Mesothelial cell of epicardium (in vitro differentiated cells): ENCODE results near the gene SPOCK1. TPM values are rescaled to one million over a fixed set of nuclear protein-coding genes. Genes with fewer than 3 reads are reported as not detected.
"Not testable (repeated sequence)": the region's sequence is repeated elsewhere in the genome, so short reads cannot be mapped to it uniquely, and the experiment has no call there.

Source experiments
- DNase-seq, 2 experiments: peaks; one replicate each; pipeline ENCODE4 v3.0.0; 2021; ENCODE audit warnings: low spot score in 2 of 2; ENCODE audit not compliant: unreplicated experiment in 2 of 2
- H3K27ac Mint-ChIP-seq: 2 replicates; pipeline ENCODE4 v1.8.0; 2021; ENCODE audit warnings: mixed read lengths
- H3K27me3 Mint-ChIP-seq: 2 replicates; pipeline ENCODE4 v1.8.0; 2021; ENCODE audit warnings: low read depth, mixed read lengths
- H3K36me3 Mint-ChIP-seq: 2 replicates; pipeline ENCODE4 v1.8.0; 2021; ENCODE audit warnings: mixed read lengths
- H3K4me1 Mint-ChIP-seq: 2 replicates; pipeline ENCODE4 v1.8.0; 2021; ENCODE audit warnings: mixed read lengths
- H3K4me3 Mint-ChIP-seq: 2 replicates; pipeline ENCODE4 v1.8.0; 2021; ENCODE audit warnings: mild to moderate bottlenecking, moderate library complexity, mixed read lengths
- H3K9me3 Mint-ChIP-seq: 2 replicates; pipeline ENCODE4 v1.8.0; 2021; ENCODE audit warnings: mixed read lengths
- total RNA-seq: library from RNA; stranded (reverse); gene quantifications from 3 replicates; pipeline ENCODE4 v1.2.1, GENCODE V29; 2021
- TF ChIP-seq, protein P1 (sequence below): fragments of 200-600 bp; sonication (generic); IDR thresholded peaks from one replicate; pipeline ENCODE4 v1.5.0; 2021; ENCODE audit warnings: antibody characterized with exemption; ENCODE audit not compliant: unreplicated experiment

SPOCK1 gene
- total RNA-seq, 1 donor from 2014 or later = 6.6 TPM

DNA sequence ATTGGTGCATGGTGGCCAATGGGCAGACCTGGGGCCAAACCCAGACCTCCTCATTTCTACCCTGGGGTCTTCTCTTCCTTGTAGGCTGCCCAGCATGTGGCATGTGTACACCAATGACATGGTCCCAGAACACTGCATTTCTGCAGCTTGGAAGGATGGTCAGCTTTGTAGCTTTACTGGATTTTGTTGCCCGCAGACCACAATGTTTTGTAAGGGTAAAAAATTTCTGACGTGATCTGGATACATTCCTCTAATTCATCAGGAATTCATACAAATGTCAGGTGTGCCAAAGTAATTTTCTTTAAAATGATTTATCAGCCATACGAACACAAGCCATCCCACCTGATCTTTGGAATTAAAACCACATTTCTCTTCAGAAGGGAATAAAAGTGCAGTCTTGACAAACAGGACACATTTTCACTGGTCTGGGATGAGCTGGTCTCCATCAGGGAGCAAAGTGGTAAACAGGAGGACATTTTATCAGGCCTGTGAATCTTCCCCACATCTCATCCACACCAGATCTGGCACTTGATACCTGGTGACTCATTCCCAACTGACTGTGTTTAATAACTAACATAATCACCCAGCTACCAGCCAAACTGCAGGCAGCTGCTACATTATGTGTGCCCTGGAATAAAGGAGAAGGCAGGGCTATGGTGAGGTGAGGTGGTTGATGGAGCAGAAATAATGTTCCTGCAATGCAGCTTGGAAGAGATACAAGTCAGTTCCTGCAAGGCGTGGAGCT lies 103.9 kb downstream of the SPOCK1 start:
- TF ChIP-seq, protein P1, sequence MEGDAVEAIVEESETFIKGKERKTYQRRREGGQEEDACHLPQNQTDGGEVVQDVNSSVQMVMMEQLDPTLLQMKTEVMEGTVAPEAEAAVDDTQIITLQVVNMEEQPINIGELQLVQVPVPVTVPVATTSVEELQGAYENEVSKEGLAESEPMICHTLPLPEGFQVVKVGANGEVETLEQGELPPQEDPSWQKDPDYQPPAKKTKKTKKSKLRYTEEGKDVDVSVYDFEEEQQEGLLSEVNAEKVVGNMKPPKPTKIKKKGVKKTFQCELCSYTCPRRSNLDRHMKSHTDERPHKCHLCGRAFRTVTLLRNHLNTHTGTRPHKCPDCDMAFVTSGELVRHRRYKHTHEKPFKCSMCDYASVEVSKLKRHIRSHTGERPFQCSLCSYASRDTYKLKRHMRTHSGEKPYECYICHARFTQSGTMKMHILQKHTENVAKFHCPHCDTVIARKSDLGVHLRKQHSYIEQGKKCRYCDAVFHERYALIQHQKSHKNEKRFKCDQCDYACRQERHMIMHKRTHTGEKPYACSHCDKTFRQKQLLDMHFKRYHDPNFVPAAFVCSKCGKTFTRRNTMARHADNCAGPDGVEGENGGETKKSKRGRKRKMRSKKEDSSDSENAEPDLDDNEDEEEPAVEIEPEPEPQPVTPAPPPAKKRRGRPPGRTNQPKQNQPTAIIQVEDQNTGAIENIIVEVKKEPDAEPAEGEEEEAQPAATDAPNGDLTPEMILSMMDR = no peak
- Mint-ChIP-seq H3K36me3 (no peaks in the 10 kb centered on the region), H3K27ac (no peak overlapping the region), H3K9me3 (no peaks in the 10 kb centered on the region), H3K4me3 (no peak overlapping the region), H3K27me3 (peaks cover 66% of the 10 kb centered on the region), H3K4me1 (no peaks in the 10 kb centered on the region)
- DNase-seq = no peak

DNA sequence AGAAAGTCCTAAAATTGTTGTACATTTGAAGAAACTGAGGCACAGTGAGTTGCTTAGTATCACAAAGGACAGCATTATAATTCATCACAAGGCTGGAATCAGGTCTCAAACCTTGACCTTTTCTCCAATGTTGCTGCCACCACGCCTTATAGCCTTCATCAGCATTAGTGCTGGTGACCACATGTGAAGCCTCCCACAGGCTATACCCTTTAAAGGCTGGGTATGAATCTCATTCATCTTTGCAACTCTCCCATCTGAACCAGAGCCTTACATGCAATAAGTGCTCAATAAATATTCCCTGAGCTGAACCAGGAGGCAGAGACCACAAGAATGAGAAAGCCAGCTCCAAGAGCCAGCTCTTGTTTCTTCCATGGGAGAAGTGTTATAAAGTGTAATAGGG lies 104.7 kb downstream of the SPOCK1 start:
- H3K27me3 Mint-ChIP-seq = peaks cover 61% of the 10 kb centered on the region
- no peaks in the 10 kb centered on the region for H3K4me1 Mint-ChIP-seq
- no peak overlapping the region for H3K4me3 Mint-ChIP-seq
- no peak for DNase-seq
- no peak overlapping the region for H3K27ac Mint-ChIP-seq
- H3K36me3 Mint-ChIP-seq = no peaks in the 10 kb centered on the region
- TF ChIP-seq, protein P1 = no peak
- H3K9me3 Mint-ChIP-seq = no peaks in the 10 kb centered on the region

DNA sequence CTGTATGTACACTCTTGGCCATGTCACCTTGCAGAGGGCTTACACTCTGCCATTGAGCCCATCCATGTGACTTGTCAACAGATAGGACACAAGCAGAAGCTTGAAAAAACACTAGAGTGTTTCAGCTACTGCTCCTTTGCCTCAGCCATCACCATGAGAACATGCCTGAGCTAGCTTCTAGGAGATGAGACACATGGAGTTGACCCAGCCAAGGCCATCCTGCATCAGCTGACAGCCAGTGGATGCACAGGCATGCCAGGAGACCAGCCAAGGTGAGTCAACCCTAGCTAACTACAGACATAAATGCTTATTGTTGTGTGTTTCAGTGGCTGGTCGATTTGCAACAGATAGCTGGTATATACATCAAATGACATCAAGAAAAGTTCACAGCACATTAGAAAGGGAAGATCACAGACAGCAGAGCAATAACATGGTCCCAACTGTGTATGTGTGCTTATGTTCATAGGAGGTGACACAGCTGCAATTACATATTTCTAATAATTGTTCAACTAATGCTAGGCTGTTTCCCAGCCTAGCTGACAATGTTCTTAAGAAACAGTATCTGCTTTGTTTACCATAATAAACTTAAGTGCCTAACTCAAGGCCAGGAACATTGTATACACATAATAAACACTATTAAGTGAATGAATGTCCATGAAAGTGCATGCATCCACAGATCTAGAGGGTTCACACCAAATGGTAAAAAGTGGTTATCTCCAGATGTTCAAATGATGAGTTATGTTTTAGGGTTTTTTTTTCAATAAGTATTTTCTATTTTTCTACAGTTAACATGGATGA lies 105.7 kb downstream of the SPOCK1 start:
- no peaks in the 10 kb centered on the region for H3K4me1 Mint-ChIP-seq
- no peaks in the 10 kb centered on the region for H3K9me3 Mint-ChIP-seq
- no peak for DNase-seq
- H3K4me3 Mint-ChIP-seq = no peak overlapping the region
- H3K27ac Mint-ChIP-seq = no peak overlapping the region
- TF ChIP-seq, protein P1 = no peak
- H3K27me3 Mint-ChIP-seq = peaks cover 61% of the 10 kb centered on the region
- H3K36me3 Mint-ChIP-seq = no peaks in the 10 kb centered on the region

DNA sequence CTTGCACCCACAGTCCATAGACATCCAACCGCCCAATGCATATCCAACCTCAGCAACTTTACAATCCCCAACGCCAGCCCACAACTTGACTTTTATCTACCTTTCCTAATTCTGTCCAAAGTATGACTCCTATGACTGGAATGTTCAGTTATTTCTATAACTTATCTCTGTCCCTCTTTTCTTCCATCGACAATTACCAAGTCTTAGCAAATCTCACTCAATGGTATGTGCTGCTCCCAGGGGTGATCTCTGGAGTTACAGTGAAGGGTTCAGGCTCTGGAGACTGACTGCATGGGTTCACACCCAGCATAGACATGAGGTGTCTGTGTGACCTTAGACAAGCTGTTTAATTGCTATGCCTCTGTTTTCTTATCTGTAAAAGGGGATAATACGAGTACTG lies 106.9 kb downstream of the SPOCK1 start:
- Mint-ChIP-seq H3K36me3 (no peaks in the 10 kb centered on the region), H3K9me3 (no peaks in the 10 kb centered on the region), H3K27me3 (peaks cover 51% of the 10 kb centered on the region), H3K27ac (no peak overlapping the region), H3K4me3 (no peak overlapping the region), H3K4me1 (no peaks in the 10 kb centered on the region)
- DNase-seq = no peak
- TF ChIP-seq, protein P1 = no peak

DNA sequence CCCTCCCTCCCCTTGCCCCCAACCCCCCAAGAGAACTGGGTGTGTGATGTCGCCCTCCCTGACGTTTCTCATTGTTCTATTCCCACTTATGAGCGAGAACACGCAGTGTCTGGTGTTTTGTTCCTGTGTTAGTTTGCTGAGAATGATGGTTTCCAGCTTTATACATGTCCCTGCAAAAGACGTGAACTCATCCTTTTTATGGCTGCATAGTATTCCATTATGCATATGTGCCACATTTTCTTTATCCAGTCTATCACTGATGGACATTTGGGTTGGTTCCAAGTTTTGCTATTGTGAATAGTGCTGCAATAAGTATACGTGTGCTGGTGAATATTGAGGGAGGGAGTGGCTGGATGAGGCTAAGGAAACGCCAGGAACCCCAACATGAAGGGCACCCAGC lies 108.1 kb downstream of the SPOCK1 start:
- not testable (repeated sequence) for DNase-seq, H3K36me3 Mint-ChIP-seq, H3K4me1 Mint-ChIP-seq, H3K9me3 Mint-ChIP-seq, H3K4me3 Mint-ChIP-seq, H3K27ac Mint-ChIP-seq
- H3K27me3 Mint-ChIP-seq = peaks cover 53% of the 10 kb centered on the region

DNA sequence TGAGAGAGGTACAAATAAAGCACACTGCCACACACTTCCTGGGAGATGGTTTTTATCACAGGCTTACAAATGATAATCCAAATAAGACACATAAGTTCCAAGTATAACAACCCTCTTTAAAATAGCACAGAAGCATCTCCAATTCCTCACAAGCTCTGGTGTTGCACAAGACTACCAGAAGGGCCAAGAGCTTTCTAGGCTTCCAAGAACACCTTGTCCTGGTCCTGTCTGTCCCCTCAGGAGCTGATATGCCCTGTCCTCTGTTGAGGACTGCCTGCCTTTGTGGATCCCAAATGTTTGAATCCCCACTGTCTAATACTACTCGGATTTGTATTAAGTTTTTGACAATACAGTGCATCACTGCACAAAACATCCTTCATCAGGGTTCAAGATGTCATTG lies 110.1 kb downstream of the SPOCK1 start:
- TF ChIP-seq, protein P1 = no peak

More for the DNA sequence above, 110.1 kb downstream of the SPOCK1 start:
- DNase-seq = no peak
- Mint-ChIP-seq H3K27ac (no peak overlapping the region), H3K4me3 (no peak overlapping the region), H3K4me1 (no peaks in the 10 kb centered on the region), H3K36me3 (no peaks in the 10 kb centered on the region), H3K9me3 (peaks cover 18% of the 10 kb centered on the region), H3K27me3 (peaks cover 48% of the 10 kb centered on the region)
